A673 (cell line): Measurements from ENCODE around the gene PPP1R2.

Experiments used
- EZH2 ChIP-seq: fragments of 200-600 bp; sonication (generic); IDR thresholded peaks from 2 replicates; pipeline ENCODE4 v1.6.1; 2017; ENCODE audit warnings: borderline replicate concordance, low read depth, mild to moderate bottlenecking, mixed read lengths, antibody characterized with exemption, low read length; ENCODE audit not compliant: poor library complexity, severe bottlenecking
- TF ChIP-seq, protein P1 (sequence below): fragments of 300-800, 200-600 bp; sonication (generic); conservative IDR thresholded peaks from 2 replicates; pipeline ENCODE4 v1.5.1; 2017; ENCODE audit warnings: low read depth, mild to moderate bottlenecking, antibody characterized with exemption, low read length, moderate library complexity, mixed read lengths

DNA sequence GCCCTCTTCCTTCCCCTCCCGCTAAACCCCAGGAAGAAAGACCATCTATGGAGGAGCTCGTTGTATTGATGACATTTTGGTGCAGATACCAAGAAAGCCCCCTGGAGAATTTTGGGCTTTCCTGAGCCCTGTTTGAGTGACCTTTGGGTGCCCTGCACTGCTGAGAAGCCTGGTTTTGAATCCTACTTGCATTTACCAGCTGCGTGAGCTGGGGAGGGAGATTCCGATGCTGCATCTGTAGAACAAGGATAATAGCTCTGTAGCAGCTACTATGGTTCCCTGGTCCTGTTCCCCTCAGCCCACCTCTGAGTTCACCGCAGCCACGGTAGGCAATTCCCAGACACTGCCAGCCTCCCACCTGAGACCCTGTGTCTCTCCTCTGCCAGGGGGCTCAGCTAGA lies 35.4 kb upstream of the PPP1R2 start:
- TF ChIP-seq, protein P1, sequence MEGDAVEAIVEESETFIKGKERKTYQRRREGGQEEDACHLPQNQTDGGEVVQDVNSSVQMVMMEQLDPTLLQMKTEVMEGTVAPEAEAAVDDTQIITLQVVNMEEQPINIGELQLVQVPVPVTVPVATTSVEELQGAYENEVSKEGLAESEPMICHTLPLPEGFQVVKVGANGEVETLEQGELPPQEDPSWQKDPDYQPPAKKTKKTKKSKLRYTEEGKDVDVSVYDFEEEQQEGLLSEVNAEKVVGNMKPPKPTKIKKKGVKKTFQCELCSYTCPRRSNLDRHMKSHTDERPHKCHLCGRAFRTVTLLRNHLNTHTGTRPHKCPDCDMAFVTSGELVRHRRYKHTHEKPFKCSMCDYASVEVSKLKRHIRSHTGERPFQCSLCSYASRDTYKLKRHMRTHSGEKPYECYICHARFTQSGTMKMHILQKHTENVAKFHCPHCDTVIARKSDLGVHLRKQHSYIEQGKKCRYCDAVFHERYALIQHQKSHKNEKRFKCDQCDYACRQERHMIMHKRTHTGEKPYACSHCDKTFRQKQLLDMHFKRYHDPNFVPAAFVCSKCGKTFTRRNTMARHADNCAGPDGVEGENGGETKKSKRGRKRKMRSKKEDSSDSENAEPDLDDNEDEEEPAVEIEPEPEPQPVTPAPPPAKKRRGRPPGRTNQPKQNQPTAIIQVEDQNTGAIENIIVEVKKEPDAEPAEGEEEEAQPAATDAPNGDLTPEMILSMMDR: no peak
- TF ChIP-seq EZH2: no peak
